Measurements from ENCODE around the gene PLLP.

The PLLP gene

GRCh38 chr16:57238682-57239081 lies 45.8 kb downstream of the PLLP start:
- H3K27ac ChIP-seq = no peak overlapping the region
- TF ChIP-seq ZFX (IDR thresholded peaks at IDR 0.05) (no peak), CTCF (conservative IDR thresholded peaks at IDR 0.05) (no peak)

GRCh38 chr16:57236022-57236350 lies 48.5 kb downstream of the PLLP start:
- H3K27ac ChIP-seq = no peak overlapping the region
- TF ChIP-seq ZFX (IDR thresholded peaks at IDR 0.05) (no peak), CTCF (conservative IDR thresholded peaks at IDR 0.05) (no peak)

- no peak overlapping the region for H3K27ac ChIP-seq
- no peak for TF ChIP-seq CTCF (conservative IDR thresholded peaks at IDR 0.05)
- TF ChIP-seq ZFX (IDR thresholded peaks at IDR 0.05) = no peak
Observed at GRCh38 chr16:57235128-57236021, 49.1 kb downstream of the PLLP start.

- TF ChIP-seq ZFX (IDR thresholded peaks at IDR 0.05) (no peak), CTCF (conservative IDR thresholded peaks at IDR 0.05) (no peak)
- H3K27ac ChIP-seq = no peak overlapping the region
Observed at GRCh38 chr16:57234707-57235092, 49.8 kb downstream of the PLLP start.

GRCh38 chr16:57233944-57234706 lies 50.3 kb downstream of the PLLP start:
- no peak for TF ChIP-seq ZFX (IDR thresholded peaks at IDR 0.05)
- no peak for TF ChIP-seq CTCF (conservative IDR thresholded peaks at IDR 0.05)
- H3K27ac ChIP-seq = no peak overlapping the region

- TF ChIP-seq CTCF (conservative IDR thresholded peaks at IDR 0.05) (no peak), ZFX (IDR thresholded peaks at IDR 0.05) (no peak)
- H3K27ac ChIP-seq = no peak overlapping the region
Observed at GRCh38 chr16:57231821-57232350, 52.6 kb downstream of the PLLP start.

GRCh38 chr16:57229079-57229478 lies 55.4 kb downstream of the PLLP start:
- no peak overlapping the region for H3K27ac ChIP-seq
- TF ChIP-seq CTCF (conservative IDR thresholded peaks at IDR 0.05) = no peak
- no peak for TF ChIP-seq ZFX (IDR thresholded peaks at IDR 0.05)

Measured in C4-2B (cell line).